T-helper 1 cell treated with Interleukin-12 subunit alpha and Interleukin-12 subunit beta and Interleukin-4 antibody, amounts not matched to agents 30 ng/mL and 1 ng/mL, for 36 hours (primary cell): ENCODE data around the gene INHBC. TPM values are rescaled to one million over a fixed set of nuclear protein-coding genes. Genes with fewer than 3 reads are reported as not detected.
"Not testable (repeated sequence)": the region's sequence is repeated elsewhere in the genome, so short reads cannot be mapped to it uniquely, and the experiment has no call there.

Experiments used
- intact Hi-C: fragments of 100-400 bp; cut with micrococcal nuclease; formaldehyde crosslinking; loops from one replicate; pipeline ENCODE4 v1.15.1; 2024
- total RNA-seq: library from RNA; stranded (reverse); gene quantifications from 2 replicates; pipeline ENCODE4 v1.2.3, GENCODE V29; 2022

Gene INHBC
- total RNA-seq, 1 donor from 2014 or later = not detected

DNA sequence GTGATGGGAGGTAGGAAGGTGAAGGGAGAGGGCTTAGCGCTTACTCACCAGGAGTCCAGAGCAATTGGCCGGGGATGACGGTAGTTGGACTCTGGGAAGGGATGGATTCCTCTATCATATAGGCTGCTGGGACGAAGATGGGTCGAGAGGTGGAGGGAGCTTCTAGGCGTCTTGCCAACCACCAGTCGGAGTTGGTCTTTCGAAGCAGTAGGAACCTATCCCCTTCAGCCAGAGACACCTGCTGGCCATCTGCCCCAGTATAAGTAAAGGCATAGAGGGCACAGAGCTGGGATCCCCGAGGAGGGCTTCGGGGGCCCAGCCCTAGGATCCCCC lies 44.4 kb downstream of the INHBC start:
- intact Hi-C loops = loop anchor here (2.0 to 5.0 kb wide), 3 partner anchors 48 to 792 kb away; partner anchors contain the start of genes PTGES3 and R3HDM2

GRCh38 chr12:57479376-57480115 lies 45.0 kb downstream of the INHBC start, which contains the start of gene ARHGAP9:
TSS of gene ARHGAP9 (minus strand) at chr12:57479866. CDS start at chr12:57479406, 460 bp downstream.
- intact Hi-C loops = loop anchor here (2.0 to 5.0 kb wide), 3 partner anchors 49 to 792 kb away; partner anchors contain the start of genes PTGES3 and R3HDM2

- intact Hi-C loops = no loop called here
Observed at GRCh38 chr12:57481671-57482070, 47.1 kb downstream of the INHBC start.

GRCh38 chr12:57483466-57483865 lies 48.9 kb downstream of the INHBC start:
- intact Hi-C loops = no loop called here

DNA sequence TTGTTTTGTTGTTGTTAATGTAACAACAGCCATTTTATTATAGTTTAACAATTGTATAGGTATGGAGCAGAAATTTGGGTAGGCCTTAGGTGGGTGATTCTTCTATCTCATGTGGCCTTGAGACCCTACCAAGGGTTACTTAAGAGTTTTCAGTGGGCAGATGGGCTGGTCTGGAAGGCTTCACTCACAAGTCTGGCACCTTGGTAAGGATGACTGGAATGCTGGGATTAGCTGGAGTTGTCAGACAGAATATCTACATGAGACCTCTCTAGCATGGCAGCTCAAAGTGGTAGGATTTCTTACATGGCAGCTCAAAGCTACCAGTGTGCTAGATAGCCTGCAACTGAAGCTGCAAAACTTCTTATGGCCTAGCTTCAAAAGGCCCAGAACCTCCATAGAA lies 51.1 kb downstream of the INHBC start:
- intact Hi-C loops = loop anchor here (2.0 kb wide), 1 partner anchor 55 kb away; the partner anchor contains the start of gene R3HDM2

DNA sequence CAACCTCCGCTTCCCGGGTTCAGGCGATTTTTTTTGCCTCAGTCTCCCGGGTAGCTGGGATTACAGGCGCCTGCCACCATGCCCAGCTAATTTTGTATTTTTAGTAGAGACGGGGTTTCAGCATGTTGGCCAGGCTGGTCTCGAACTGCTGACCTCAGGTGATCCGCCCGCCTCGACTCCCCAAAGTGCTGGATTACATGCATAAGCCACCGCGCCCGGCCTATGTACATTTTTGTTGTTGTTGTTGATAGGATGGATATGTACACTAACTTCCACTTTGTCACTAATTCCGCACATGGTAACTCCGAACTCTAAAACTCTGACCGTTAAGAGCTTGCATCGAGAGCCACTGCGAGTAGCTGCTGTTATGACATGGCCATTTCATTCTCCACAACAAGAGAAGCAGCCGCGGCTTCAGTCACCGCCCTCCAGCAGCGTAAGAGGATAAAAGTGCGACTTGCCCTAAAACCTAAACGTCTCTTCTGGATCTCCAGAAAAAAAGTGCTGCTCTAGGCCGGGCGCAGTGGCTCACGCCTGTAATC lies 52.5 kb downstream of the INHBC start:
- intact Hi-C loops = loop anchor here (1.0 to 2.0 kb wide), 6 partner anchors 9 to 206 kb away; partner anchors contain the start of genes DCTN2, DDIT3, GLI1 and R3HDM2

DNA sequence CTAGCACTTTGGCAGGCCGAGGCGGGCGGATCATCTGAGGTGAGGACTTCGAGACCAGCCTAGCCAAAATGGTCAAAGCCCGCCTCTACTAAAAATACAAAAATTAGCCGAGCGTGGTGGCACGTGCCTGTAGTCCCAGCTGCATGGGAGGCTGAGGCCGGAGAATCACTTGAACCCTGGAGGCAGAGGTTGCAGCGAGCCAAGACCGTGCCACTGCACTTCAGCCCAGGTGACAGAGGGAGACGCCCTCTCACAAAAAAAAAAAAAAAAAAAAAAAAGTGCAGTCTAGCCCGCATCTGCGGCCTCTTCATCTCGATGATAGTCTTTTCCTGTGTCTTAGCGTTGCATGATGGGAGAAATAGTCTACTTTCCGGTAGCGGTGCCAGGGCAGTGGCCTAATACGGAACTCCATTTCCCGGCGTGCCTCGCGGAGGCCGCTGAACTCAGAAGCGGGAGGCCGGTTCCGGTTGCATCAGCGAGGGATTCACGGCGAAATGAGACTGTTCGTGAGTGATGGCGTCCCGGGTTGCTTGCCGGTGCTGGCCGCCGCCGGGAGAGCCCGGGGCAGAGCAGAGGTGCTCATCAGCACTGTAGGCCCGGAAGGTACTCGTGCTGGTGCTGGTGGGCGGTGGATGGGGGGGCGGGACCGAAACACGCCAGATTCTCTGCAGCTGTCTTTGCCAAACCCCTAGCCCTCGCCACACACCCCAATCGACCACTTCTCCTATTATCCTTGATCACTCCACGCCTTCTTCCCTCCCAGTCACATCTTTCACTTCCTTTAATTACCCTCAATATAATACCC lies 53.2 kb downstream of the INHBC start, which contains the start of gene MARS1:
TSS of gene MARS1 (plus strand) at position 472 of the 805 bp plus-strand sequence. CDS start at position 495, 23 bp downstream.
- intact Hi-C loops = loop anchor here (1.0 to 2.0 kb wide), 6 partner anchors 9 to 206 kb away; partner anchors contain the start of genes DCTN2, DDIT3, GLI1 and R3HDM2

GRCh38 chr12:57488402-57489156 lies 54.0 kb downstream of the INHBC start:
- intact Hi-C loops = no loop called here

- intact Hi-C loops = no loop called here
Observed at GRCh38 chr12:57489157-57489641, 54.6 kb downstream of the INHBC start.

GRCh38 chr12:57490126-57490525 lies 55.5 kb downstream of the INHBC start:
- intact Hi-C loops = no loop called here

DNA sequence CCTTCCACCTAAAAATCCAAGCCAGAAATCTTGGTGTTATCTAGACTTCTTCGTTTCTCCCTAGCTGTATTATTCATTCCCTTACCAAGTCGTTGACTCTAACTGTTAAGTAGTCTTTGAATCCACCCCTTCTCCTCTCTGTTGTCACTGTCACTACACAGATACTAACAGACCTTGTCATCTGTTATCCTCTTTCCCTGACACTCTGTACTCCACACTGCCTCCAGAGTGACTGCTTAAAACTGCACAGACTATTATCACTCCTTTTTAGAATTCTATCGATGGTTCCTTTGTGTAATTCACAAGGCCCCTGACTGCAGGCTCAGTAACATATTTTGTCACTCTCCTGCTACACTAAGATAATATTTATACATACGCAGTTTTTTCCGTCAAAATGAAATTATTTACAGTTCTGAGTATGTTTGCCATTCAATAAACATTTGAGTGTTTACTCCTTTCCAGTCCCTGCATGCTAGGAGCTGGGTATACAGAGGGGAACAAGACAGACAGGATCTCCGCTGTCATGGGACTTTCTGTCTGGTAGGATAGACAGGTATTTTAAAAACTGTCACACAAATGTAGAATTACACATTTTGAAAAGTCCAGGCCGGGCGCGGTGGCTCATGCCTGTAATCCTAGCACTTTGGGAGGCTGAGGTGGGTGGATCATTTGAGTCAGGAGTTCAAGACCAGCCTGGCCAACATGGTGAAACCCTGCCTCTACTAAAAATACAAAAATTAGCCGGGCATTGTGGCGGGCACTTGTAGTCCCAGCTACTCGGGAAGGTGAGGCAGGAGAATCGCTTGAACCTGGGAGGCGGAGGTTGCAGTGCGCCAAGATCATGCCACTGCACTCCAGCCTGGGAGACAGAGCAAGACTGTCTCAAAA lies 57.1 kb downstream of the INHBC start:
- intact Hi-C loops = no loop called here

DNA sequence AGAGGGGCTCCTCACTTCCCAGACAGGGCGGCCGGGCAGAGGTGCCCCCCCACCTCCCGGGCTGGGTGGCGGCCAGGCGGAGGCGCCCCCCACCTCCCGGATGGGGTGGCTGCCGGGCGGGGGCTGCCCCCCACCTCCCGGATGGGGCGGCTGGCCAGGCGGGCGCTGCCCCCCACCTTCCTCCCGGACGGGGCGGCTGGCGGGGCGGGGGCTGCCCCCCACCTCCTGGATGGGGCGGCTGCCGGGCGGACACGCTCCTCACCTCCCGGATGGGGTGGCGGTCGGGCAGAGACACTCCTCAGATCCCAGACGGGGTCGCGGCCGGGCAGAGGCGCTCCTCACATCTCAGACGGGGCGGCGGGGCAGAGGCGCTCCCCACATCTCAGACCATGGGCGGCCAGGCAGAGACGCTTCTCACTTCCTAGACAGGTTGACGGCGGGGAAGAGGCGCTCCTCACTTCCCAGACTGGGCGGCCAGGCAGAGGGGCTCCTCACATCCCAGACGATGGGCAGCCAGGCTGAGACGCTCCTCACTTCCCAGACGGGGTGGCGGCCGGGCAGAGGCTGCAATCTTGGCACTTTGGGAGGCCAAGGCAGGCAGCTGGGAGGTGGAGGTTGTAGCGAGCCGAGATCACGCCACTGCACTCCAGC lies 60.6 kb downstream of the INHBC start:
- intact Hi-C loops = not testable (repeated sequence)

GRCh38 chr12:57496822-57497221 lies 62.2 kb downstream of the INHBC start:
- intact Hi-C loops = no loop called here

- intact Hi-C loops = no loop called here
Observed at GRCh38 chr12:57497223-57498131, 62.9 kb downstream of the INHBC start.

GRCh38 chr12:57498132-57498502 lies 63.5 kb downstream of the INHBC start:
- intact Hi-C loops = no loop called here

DNA sequence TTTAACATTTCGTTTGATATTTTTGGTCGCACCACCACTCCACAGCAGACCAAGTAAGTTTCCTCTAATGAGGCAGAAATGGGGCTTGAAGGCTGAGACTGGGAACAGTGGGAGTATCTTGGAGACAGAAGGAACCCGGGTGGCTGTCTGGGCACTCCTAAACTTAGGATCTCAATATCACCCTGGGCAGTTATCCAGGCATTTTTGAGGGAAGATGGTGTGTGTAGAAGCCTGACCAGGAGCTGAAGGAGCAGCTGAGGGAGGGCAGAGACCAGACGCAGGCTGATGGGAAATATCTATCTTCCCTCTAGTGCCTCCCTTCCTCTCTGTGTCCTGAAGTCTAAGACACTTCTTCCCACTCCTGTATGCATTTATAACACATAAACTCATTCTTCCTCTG lies 64.0 kb downstream of the INHBC start:
- intact Hi-C loops = no loop called here

GRCh38 chr12:57500213-57500612 lies 65.6 kb downstream of the INHBC start:
- intact Hi-C loops = no loop called here
